ENCODE data around the gene ERN1.
"Not testable (repeated sequence)": the region's sequence is repeated elsewhere in the genome, so short reads cannot be mapped to it uniquely, and the experiment has no call there.

The ERN1 gene

GRCh38 chr17:64025732-64026294 is 104.1 kb downstream of the ERN1 start:
- peak; percentile 85 to 86 for DNase-seq (ENCODE audit: low read depth in 2 of 2)

GRCh38 chr17:64024781-64025731 is 104.9 kb downstream of the ERN1 start:
- peak in 1 of 2 donors; percentile 30 for DNase-seq (ENCODE audit: low read depth in 2 of 2)

- no peak for DNase-seq (ENCODE audit: low read depth in 2 of 2)
Measured at GRCh38 chr17:64024215-64024654, 105.7 kb downstream of the ERN1 start.

- no peak for DNase-seq (ENCODE audit: low read depth in 2 of 2)
Measured at GRCh38 chr17:64022611-64023063, 107.3 kb downstream of the ERN1 start.

GRCh38 chr17:64020056-64020766 is 109.7 kb downstream of the ERN1 start, which contains the start of gene ICAM2:
TSS of gene ICAM2 (minus strand) at chr17:64020633. CDS start at chr17:64006691, 13,942 bp downstream.
- DNase-seq (ENCODE audit: low read depth in 2 of 2): peak; percentile 80 to 81

GRCh38 chr17:64019551-64019961 is 110.4 kb downstream of the ERN1 start:
- DNase-seq (ENCODE audit: low read depth in 2 of 2): not testable (repeated sequence)

- no peak for DNase-seq (ENCODE audit: low read depth in 2 of 2)
Measured at GRCh38 chr17:64017381-64017980, 112.5 kb downstream of the ERN1 start.

GRCh38 chr17:64016974-64017373 is 113.0 kb downstream of the ERN1 start:
- no peak for DNase-seq (ENCODE audit: low read depth in 2 of 2)

- DNase-seq (ENCODE audit: low read depth in 2 of 2): no peak
Measured at GRCh38 chr17:64016231-64016784, 113.6 kb downstream of the ERN1 start.

- no peak for DNase-seq (ENCODE audit: low read depth in 2 of 2)
Measured at GRCh38 chr17:64015447-64015846, 114.5 kb downstream of the ERN1 start.

GRCh38 chr17:64009571-64010402 is 120.2 kb downstream of the ERN1 start:
- DNase-seq (ENCODE audit: low read depth in 2 of 2): no peak

GRCh38 chr17:64008830-64009229 is 121.1 kb downstream of the ERN1 start:
- no peak for DNase-seq (ENCODE audit: low read depth in 2 of 2)

GRCh38 chr17:64008346-64008745 is 121.6 kb downstream of the ERN1 start:
- DNase-seq (ENCODE audit: low read depth in 2 of 2): no peak

- DNase-seq (ENCODE audit: low read depth in 2 of 2): no peak
Measured at GRCh38 chr17:64007838-64008282, 122.1 kb downstream of the ERN1 start.

- not testable (repeated sequence) for DNase-seq (ENCODE audit: low read depth in 2 of 2)
Measured at GRCh38 chr17:64007089-64007837, 122.7 kb downstream of the ERN1 start.

GRCh38 chr17:64006361-64007088 is 123.4 kb downstream of the ERN1 start:
- DNase-seq (ENCODE audit: low read depth in 2 of 2): no peak

- DNase-seq (ENCODE audit: low read depth in 2 of 2): no peak
Measured at GRCh38 chr17:64005734-64006167, 124.2 kb downstream of the ERN1 start.

GRCh38 chr17:64004903-64005733 is 124.8 kb downstream of the ERN1 start:
- DNase-seq (ENCODE audit: low read depth in 2 of 2): no peak

Measured in stimulated activated CD4-positive, alpha-beta T cell treated with anti-CD3 and anti-CD28 coated beads, Interleukin-15, amount 100 ng/mL, for 48 hours (primary cell).